GM10847 (cell line): ENCODE measurements around the gene POLR3C.
A peak's percentile ranks its signal among the peaks of the same experiment; 100 is the strongest.

Experiments
- POLR2A ChIP-seq: IDR thresholded peaks from 2 replicates; pipeline ENCODE4 v1.6.1; 2011; ENCODE audit not compliant: insufficient read length; ENCODE audit errors: extremely low read depth

POLR3C gene

DNA sequence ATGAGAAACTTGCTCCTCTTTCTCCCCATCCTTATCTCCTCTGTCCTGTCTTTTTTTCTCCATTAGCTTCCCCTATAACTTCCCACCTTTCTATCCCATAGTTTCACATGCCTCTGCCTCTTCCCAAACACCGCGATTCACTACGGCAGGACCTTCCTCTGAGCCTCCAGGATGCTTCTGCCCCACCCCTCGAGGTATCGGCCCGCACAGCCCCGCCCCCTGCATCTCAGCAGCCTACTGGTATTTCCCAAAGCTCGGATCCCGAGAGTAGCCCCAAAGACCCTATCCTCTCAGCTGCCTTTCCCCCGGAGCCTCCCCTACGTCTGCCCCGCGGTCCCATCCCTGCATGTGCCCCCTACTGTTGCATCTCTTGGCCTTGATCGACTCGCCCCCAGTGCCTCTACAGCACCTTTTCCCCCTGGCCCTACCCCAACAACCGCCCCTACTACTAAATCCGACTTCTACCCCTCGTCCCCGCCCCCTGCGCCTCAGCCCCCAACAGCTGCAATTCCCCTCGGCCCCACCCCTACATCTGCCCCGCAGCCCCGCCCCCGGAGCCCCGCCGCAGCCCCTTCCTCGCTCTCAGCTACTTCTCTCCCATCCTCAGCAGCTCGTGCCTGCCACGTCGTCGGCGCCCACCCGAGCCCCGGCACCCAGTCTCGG lies 34.4 kb downstream of the POLR3C start:
- no peak for TF ChIP-seq POLR2A

DNA sequence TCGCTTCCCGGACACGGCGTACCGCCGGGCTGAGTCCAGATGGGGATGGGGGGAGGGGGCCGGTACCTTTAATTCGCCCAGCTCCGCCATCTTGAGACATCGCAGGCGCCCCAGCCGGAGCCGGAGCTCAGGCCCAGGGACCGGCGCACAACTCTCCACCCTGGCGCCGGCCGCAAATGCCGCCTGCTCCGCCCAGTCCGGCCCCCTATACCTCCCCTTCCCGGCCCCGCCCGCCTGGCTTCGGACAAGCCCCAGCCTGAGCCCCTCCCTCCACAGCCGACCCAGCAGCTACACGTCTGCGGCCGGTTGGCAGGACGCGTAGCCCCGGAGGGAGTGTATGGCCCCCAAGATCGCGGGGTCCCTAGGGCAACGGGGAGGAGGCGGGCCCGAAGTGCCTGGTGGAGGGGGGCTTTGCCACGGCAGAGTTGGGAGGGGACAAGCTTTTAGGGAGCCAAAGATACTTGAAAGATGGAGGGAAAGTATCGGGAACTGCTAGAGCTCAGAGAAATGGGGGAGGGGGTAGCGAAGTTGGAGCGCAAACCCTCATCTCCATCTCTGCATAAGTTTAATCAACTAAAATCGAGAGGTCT lies 35.0 kb downstream of the POLR3C start, which contains the start of gene PIAS3:
Gene PIAS3, minus strand, starts transcription at position 181 of the 590 bp plus-strand sequence. Its CDS starts 91 bp downstream, at position 90.
- peak; percentile 9 for TF ChIP-seq POLR2A

DNA sequence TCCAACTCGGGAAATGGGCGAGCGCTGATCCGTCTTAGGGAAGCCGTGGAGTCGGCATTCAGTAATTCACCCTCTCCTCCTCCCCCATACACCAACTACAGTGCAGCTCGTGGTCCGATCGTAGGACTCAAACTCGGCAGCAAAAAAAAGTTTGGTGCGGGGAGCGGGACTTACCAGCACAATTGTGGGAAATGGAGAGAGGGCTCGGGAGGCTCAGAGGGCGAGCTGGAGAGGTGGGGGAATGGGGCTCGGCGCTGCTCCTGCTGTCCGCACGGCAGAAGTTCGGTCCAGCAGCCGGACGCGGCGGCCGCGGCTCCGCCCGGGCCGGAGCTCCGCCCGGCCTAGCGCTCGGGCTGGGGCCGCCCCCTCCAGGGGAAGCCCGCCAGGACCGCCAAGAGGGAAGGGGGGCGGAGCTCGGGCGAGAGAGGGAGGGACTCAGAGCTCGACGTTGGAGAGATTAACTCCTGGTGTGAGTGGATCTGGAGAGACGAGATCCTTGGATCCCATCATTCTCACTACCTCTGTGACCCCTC lies 35.6 kb downstream of the POLR3C start:
- peak; percentile 59 for TF ChIP-seq POLR2A

DNA sequence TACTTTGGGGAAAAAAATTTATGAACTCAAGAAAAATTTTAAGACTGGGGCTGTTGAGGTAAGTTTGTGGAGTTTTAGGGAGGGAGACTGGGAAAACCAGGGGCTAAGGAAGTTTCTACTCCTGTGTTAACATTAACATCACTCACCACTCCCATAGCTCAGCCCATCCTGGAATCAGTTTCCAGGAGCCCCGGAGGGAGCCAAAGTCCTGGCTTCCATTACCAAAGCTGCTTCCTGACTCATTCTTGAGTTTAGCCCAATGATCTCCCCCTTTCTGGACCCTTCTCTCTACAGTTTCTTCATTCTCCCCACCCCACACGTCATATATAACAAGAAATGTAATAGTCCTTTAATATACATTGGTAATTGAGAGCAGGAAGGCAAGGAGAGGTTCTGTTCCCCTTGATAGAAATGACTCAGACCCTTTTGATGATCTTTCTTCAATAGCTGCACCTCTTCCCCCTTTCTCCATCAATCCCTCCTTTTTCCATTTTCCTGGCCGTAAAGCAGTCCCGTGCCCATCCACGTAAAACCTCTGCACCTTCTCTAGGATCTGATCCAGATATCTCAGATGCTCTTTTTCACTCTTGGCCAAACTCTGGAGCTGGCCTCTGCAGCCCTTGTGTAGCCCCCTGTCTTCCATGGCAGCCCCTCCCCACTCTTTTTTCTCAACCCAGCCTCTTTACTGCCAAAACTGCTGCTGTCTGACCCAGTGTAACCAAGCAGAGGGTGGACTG lies 39.5 kb downstream of the POLR3C start:
- no peak for TF ChIP-seq POLR2A

DNA sequence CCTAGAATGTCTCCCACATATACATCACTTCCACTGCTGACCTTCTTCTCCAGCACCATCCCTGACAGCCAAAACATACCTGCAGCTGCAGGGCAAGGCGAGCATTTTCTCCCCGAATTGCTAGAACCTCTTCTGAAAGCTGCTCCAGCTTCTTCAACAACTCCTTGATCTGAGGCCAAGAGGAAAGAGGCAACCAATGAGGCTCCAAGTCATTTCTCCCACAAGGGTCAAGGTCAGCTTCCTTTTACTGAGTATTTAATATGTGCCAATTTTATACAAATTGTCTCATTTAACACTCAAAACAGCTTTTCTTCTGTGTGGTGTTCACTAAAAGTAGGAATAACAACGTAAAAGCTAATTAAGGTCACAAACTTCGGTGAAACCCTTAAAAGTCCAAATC lies 44.2 kb downstream of the POLR3C start:
- no peak for TF ChIP-seq POLR2A

DNA sequence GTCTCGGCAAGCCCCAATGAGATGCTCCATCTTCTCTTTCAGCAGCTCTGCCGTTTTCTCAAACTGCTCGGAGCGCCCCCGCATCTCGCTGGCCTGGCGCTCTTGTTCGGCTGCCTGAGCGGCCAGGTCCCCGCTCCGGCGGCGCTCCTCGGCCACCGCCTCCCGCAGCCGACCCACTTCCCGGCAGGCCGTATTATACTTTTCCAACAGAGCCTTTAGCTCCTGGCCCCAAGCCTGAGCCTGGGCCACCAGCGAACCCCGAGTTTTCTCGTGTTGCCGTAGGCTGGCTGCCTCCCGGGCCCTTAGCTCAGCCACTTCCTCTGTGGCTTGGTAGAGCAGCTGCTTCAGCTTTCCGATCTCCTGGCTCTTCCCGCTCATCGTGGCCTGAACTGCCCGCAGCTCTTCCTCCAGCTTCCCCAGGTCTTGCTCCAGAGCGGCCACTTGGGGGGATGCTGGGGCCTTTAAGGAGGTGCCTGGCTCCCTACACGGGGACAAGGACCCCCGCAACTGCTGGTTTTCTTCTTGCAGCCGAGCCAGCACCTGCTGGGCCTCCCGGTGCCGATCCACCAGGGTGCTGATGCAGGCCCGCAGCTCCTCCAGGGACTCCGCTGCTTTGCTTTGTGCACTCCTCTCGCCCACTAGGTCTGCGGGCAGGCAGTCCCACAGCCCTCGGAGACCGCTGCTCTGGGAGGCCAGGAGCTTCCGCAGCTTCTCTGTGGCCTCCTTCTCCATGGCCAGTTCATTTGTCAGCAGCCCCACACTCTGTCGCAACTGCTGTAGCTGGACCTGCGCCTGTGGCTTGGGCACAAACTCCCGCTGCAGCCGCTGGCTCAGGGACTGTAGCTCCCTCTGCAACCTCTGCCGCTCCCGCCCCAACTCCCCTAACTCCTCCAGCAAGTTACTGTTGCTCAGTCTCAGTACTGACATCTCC lies 48.3 kb downstream of the POLR3C start:
- no peak for TF ChIP-seq POLR2A

DNA sequence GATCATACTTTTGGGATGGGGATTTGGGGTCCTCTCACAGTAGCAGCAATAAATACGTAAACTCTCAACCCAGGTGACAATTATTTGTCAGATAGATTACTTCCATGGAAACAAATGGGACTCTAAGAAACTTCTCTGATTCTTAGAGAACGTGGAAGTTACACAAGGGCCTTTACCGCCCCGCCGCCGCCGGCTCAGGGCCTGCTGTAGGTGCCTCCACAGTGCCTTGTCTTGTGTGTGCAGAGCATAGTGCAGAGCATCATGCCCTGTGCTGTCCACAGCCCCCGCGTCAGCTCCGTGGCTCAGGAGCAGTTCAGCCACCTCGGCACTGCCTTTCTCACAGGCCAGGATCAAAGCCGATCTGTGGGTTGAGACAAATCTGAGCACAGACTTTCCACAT lies 50.6 kb downstream of the POLR3C start:
- TF ChIP-seq POLR2A, result no peak

DNA sequence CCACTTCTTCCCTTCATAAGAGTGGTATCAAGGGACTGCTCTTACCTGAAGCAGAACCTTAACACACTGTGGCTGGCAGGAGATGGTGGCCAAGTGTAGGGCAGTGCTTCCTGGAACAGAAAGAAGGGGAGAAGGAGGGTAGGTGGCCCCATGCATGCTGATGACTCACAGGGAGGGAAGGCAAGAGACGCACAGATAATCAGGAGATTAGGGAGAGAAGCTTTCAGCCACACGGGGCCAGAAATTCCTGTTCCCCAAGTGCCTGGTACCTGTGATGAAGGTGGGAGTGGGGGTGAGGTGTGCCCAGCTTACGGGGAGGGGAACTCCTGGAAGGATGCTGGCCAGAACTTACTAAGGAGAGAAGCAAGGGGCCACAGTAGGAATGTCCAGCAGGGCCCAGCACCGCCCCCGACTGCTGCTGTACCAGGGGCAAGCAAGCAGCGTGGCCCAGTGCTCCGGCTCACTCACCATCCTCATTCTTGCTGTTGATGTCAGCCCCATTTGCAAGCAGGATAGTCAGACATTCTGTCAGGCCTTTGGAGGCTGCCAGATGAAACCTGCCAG lies 54.0 kb downstream of the POLR3C start:
- TF ChIP-seq POLR2A, result no peak

DNA sequence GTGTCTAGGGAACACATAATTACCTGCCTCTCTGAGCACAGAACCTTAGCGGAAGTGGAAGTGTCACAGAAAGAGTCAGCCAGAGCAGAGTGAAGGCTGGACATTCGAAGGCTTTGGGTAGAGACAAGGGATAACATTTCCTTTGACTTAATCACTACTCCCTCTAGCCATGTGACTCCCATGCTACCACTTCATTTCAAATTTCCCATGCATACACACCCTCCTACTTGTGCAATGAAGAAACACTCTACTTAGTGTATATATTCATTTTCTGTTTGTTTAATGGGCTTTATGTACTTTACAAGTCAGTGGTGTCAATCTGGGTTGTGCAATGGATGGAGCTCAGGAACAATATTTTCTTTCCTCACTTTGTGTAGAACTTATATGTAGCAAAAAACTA lies 54.7 kb downstream of the POLR3C start:
- no peak for TF ChIP-seq POLR2A

DNA sequence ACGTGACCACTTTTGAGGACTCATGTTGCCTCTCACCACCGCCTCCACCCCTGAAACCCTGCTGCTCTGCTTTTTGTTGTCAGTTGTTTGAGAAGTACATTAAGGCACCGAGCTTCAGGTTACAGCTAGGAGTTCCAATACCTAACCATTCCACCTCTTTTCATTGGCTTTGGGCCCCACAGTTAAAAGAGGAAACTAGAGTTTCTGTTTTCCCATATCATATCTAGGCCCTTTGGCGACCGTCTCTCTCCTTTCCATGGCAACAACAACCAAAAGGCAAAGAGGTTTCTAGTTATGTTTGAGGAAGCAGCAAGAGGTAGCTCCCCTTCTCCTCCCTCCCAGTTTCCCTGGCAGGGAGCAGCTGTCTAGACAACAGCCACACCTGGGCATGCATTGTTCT lies 55.8 kb downstream of the POLR3C start:
- no peak for TF ChIP-seq POLR2A

DNA sequence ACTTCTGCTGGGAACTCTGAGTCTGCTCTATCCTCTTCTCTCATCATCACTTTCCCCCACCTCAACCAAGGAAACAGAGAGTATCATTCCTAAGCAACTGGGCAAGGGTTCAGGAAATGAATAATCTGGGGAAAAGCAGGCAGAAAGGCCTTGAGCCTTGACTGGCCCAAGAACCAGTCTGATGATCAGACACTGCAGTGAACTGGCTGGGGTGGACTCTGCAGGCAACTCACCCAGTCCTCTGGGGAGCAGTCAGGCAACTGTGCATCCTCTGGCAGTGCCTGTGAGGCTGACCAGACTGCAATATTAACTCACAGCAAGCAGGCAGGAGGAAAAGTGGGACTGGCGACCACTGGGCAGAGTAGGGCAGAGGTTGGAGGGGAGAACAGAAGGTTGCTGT lies 60.7 kb downstream of the POLR3C start:
- TF ChIP-seq POLR2A, result no peak

DNA sequence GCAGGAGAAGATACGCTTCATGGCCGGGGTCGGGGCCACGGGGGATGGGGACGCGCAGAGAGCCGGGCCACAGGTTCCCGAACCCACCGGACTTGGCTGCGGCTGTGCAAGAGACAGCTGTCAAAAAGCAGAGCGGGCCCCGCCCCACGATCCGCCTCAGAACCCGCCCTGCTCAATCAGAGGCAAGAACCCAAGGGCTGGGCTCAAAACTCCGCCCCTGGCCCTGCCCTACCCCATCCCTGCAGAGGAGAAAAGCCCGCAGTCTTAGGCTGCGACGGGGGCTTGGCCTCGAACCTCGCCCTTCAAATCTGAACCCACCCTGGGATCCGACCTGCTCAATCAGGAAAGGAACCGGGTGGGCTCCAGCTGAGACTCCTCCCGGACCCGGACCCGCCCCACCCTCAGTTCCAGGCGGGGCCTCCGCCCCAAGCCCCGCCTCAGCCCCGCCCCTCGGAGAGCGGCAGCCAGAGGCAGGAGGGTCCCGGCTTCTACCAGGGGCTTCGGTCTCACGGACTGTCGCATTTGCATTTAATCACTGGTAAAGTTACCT lies 61.8 kb downstream of the POLR3C start, which contains the start of gene ANKRD35:
Gene ANKRD35, minus strand, starts transcription at position 129 of the 550 bp plus-strand sequence. Its CDS starts 108 bp downstream, at position 21.
- TF ChIP-seq POLR2A, result no peak

DNA sequence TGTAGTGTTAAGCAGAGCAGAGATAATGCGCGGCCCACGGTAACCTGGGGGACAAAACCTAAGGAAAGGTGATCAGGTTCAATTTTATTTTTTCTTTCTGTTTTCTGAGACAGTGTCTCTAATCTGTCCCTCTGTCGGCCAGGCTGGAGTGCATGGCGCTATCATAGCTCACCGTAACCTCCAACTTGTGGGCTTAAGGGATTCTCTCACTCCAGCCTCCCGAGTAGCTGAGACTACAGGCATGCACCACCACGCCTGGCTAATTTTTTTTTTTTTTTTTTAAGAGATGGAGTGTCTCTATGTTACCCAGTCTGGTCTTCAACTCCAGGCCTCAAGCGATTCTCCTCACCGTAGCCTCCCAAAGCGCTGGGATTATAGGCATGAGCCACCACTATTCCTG lies 62.4 kb downstream of the POLR3C start:
- no peak for TF ChIP-seq POLR2A

DNA sequence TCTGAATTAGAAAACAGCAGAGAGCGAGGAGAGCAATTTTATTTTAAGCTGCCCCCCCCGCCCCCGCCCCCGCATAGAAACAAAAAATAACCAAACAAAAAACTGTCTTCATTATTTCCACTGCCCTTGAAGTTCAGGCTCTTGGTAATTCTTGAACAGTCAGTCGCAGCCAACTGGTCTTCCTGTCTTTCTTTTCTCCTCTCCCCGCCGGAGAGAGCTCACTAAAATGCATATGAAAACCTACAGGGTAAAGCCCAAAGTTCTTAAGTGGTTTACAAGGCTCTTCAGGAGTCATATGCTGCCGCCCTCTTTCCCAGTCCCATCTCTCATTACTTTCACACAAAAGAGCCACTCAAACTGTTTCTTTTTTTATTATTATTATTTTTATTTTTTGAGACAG lies 62.8 kb downstream of the POLR3C start:
- TF ChIP-seq POLR2A, result no peak
